Omental fat pad (tissue), 4 donors: Measurements from ENCODE around the gene WNT5A. TPM values are rescaled to one million over a fixed set of nuclear protein-coding genes. Genes with fewer than 3 reads are reported as not detected.
"Not testable (repeated sequence)": the region's sequence is repeated elsewhere in the genome, so short reads cannot be mapped to it uniquely, and the experiment has no call there.

ENCODE experiments used
- ATAC-seq: fragments of 150-250 bp; one replicate; pipeline ENCODE4 v1.9.1; 2016; ENCODE audit warnings: mild to moderate bottlenecking, moderate library complexity; ENCODE audit not compliant: low FRiP score
- DNase-seq: peaks from one replicate; pipeline ENCODE4 v3.0.0-alpha.2; 2019; ENCODE audit warnings: low spot score
- total RNA-seq, 4 donors: library from RNA; depleted of rRNA; stranded (reverse); fragments of >200 nt; gene quantifications; one replicate each; pipeline ENCODE4 v1.1.0, GENCODE V29; 2016
- TF ChIP-seq, protein P1 (sequence below), 3 donors: fragments of 450-650 bp; IDR thresholded peaks; one replicate each; pipeline ENCODE4 v1.5.1; 2016 to 2017; ENCODE audit warnings: antibody characterized with exemption in 3 of 3, mild to moderate bottlenecking in 3 of 3, moderate library complexity in 2 of 3

Gene WNT5A
- total RNA-seq, 4 donors from 2014 or later, result 2.5 to 52.0 (median 7.3) TPM

DNA sequence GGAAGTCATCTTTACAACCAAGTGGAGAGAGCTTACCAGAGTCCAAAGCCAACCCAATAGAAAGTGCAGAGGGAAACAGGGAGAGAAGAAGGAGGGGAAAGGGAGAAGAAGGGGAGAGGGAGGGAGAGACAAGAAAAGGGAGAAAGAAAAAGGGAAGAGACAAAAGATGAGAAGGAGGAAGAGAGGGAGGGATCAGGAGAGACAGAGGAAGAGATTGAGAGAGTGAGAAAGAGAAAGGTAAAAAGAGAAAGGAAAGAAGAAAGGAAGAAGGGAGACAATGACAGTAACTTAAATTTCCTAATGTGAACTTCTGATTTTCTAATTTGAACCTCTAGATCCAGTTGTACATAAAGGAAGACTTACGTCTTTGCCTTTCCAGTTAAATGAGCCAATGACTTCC is 20.7 kb upstream of the WNT5A start:
- ATAC-seq, result no peak
- TF ChIP-seq, protein P1, sequence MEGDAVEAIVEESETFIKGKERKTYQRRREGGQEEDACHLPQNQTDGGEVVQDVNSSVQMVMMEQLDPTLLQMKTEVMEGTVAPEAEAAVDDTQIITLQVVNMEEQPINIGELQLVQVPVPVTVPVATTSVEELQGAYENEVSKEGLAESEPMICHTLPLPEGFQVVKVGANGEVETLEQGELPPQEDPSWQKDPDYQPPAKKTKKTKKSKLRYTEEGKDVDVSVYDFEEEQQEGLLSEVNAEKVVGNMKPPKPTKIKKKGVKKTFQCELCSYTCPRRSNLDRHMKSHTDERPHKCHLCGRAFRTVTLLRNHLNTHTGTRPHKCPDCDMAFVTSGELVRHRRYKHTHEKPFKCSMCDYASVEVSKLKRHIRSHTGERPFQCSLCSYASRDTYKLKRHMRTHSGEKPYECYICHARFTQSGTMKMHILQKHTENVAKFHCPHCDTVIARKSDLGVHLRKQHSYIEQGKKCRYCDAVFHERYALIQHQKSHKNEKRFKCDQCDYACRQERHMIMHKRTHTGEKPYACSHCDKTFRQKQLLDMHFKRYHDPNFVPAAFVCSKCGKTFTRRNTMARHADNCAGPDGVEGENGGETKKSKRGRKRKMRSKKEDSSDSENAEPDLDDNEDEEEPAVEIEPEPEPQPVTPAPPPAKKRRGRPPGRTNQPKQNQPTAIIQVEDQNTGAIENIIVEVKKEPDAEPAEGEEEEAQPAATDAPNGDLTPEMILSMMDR (IDR thresholded peaks at IDR 0.05), result no peak
- no peak for DNase-seq

DNA sequence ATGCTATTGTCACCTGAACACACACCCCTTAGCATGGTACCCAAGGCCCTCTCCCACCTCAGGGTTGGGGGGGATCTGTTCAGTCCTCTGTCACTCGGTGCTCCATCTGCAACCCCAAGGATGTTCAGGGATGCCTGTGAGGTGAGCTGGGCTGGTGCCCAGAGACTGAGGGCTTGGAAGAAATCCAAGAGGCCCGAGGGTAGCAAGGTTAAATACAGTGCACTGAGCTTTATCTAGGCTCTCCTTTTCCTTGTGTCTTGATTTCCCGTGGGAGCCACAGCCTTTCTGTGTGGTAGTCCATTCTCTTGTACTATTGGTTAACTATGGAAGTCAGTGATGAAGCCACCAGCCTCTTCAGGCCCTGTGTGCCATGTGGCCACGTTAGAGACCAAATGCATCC is 18.7 kb upstream of the WNT5A start:
- ATAC-seq (no peak), DNase-seq (no peak)
- TF ChIP-seq, protein P1 (IDR thresholded peaks at IDR 0.05), result no peak

DNA sequence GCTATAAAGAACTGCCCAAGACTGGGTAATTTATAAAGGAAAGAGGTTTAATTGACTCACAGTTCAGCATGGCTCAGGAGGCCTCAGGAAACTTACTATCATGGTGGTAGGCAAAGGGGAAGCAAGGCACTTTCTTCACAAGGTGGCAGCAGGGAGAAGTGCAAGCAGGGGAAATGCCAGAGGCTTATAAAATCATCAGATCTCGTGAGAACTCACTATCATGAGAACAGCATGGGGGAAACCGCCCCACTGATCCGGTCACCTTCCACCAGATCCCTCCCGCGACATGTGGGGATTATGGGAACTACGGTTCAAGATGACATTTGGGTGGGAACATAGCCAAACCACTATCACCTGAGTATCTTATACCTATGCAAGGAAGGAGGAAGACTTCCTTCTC is 18.0 kb upstream of the WNT5A start:
- not testable (repeated sequence) for DNase-seq, ATAC-seq

DNA sequence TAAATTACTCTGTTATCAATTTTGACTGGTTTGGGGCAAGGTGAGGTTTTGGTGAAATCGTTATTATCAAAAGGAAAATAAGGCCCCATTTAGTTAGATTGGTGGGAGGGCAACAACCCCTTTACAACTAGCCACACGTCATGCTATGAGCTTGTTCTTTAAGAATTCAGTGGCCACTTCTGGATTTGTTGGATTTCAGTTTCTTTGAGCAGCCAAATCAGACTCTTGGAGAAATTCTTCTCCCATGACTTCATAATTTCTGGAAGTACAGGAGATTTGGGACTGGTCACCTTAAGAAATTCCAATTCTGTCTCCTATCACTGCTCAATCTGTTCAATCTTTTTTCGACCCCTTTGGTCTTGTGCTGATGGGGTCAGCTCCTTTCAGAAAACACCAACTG is 14.8 kb upstream of the WNT5A start:
- DNase-seq (no peak), ATAC-seq (no peak)
- TF ChIP-seq, protein P1 (IDR thresholded peaks at IDR 0.05), result no peak

DNA sequence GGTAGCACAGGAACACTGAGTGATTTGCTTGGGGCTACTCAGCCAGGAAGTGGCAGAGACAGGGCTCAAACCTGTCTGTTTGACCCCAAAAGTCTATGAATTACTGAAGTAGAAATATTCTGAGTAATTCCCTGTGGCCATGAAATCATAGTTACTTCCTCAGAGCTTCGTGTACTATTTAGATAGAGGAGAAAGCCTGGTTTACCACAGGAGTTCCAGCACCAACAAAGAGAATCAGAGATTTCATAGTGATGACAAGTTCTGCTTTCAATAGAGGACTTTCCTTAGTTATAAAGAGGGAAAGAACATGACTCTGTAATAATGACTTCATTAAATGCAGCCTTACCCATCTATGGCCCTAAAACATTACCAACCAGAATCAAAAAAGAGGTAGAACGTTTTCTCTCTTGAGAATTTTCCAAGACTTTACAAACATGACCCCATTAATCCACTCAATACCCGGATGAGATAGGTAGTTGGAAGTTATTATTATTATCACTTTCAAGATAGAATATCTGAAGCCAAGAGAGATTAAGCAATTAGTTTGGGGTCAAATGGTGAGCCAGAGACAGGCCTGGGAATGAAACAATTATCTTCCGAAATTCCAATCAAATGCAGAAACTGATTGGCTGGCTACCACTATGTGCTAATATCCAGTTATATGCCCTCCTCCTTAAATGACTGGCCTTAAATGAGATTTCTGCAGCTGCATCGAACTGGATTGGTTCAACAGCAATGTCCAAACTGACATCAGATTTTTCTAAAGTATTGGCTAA is 13.6 kb upstream of the WNT5A start:
- DNase-seq (no peak), ATAC-seq (peak; percentile 46)
- TF ChIP-seq, protein P1 (IDR thresholded peaks at IDR 0.05), result no peak

DNA sequence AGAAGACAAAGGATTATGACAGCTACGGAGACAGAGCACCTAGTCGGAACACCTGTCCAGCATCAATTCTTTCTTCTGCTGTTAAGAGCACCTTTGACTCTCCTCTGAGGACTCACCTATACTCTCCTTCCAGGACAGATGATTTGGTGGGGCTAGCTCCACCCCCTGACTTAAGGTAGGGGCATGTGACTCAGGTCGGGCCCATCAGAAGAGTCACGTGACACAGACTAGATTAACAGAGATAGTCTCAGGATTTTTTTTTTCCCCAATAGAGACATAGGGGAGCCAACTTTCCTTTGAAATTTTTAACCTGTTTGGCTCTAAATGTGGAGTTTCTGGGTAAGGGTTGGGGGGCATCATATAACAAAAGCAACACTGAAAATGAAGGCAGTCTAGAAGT is 11.4 kb upstream of the WNT5A start:
- TF ChIP-seq, protein P1 (IDR thresholded peaks at IDR 0.05), result no peak
- ATAC-seq (no peak), DNase-seq (no peak)

DNA sequence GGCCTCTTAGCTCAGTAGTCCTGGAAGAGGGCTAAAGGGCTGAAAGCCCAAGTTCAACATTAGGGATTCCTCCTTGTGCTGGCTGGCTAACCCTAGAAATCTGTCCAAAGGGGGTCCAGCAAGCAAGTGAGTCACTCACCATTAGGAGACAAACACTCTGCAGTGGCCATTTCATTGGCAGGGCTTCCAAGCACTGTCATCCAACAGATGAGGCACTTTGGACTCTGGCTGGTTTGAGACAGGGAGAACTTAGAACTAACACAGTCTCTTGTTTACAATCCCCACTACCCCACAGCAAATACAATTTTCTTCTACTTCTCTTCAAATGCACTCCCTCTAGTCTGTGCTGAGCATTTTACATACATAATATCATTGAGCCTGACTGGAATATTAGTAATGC is 10.1 kb upstream of the WNT5A start:
- TF ChIP-seq, protein P1 (IDR thresholded peaks at IDR 0.05), result no peak
- DNase-seq (no peak), ATAC-seq (no peak)
